Neural cell (in vitro differentiated cells): ENCODE measurements around the gene FAM237B. TPM values are rescaled to one million over a fixed set of nuclear protein-coding genes. Genes with fewer than 3 reads are reported as not detected.

Experiments used
- H2AFZ ChIP-seq: fragments of 200-600, 300-800 bp; sonication (generic), shearing (Covaris generic); 2 replicates; pipeline ENCODE4 v1.6.0; 2014; ENCODE audit warnings: low read depth, mild to moderate bottlenecking, antibody characterized with exemption, low read length, moderate library complexity
- H3F3A ChIP-seq: fragments of 200-600 bp; shearing (Covaris generic); 2 replicates; pipeline ENCODE4 v1.6.1; 2016; ENCODE audit warnings: mild to moderate bottlenecking, moderate library complexity, mixed read lengths, antibody characterized with exemption, low read length; ENCODE audit not compliant: insufficient read depth, poor library complexity, severe bottlenecking
- H3K27ac ChIP-seq: fragments of 200-600, 300-800 bp; sonication (generic), shearing (Covaris generic); 2 replicates; pipeline ENCODE4 v1.5.1; 2014; ENCODE audit warnings: mild to moderate bottlenecking, low read length, moderate library complexity
- H3K27me3 ChIP-seq: fragments of 300-800, 200-600 bp; sonication (generic), shearing (Covaris generic); 2 replicates; pipeline ENCODE4 v1.6.0; 2014; ENCODE audit warnings: mild to moderate bottlenecking, low read depth, low read length, moderate library complexity; ENCODE audit not compliant: insufficient read depth
- H3K36me3 ChIP-seq: fragments of 300-800, 200-600 bp; sonication (generic), shearing (Covaris generic); 2 replicates; pipeline ENCODE4 v1.5.1; 2014; ENCODE audit warnings: mild to moderate bottlenecking, antibody characterized with exemption, low read length, moderate library complexity; ENCODE audit not compliant: insufficient read depth
- H3K4me2 ChIP-seq: fragments of 300-800, 200-600 bp; sonication (generic), shearing (Covaris generic); 2 replicates; pipeline ENCODE4 v1.6.0; 2014; ENCODE audit warnings: mild to moderate bottlenecking, low read length
- H3K4me3 ChIP-seq: fragments of 300-800, 200-600 bp; sonication (generic), shearing (Covaris generic); 2 replicates; pipeline ENCODE4 v1.5.1; 2014; ENCODE audit warnings: mild to moderate bottlenecking, low read length, moderate library complexity
- H3K79me2 ChIP-seq: fragments of 200-600 bp; shearing (Covaris generic); replicated peaks from 2 replicates; pipeline ENCODE4 v1.6.0; 2014; ENCODE audit warnings: mild to moderate bottlenecking, low read length, moderate library complexity; ENCODE audit not compliant: insufficient read depth
- H3K9ac ChIP-seq: fragments of 300-800, 200-600 bp; sonication (generic), shearing (Covaris generic); 2 replicates; pipeline ENCODE4 v1.6.1; 2016; ENCODE audit warnings: mild to moderate bottlenecking, low read length, mixed read lengths
- H3K9me2 ChIP-seq: fragments of 200-600 bp; shearing (Covaris generic); 2 replicates; pipeline ENCODE4 v1.6.1; 2016; ENCODE audit warnings: mild to moderate bottlenecking, low read length, mixed read lengths; ENCODE audit not compliant: insufficient read depth
- H3K9me3 ChIP-seq: fragments of 200-600, 300-800 bp; sonication (generic), shearing (Covaris generic); 2 replicates; pipeline ENCODE4 v1.6.1; 2016; ENCODE audit warnings: mild to moderate bottlenecking, mixed run types, low read length, moderate library complexity, mixed read lengths
- H4K20me1 ChIP-seq: fragments of 200-600 bp; shearing (Covaris generic); 2 replicates; pipeline ENCODE4 v1.6.1; 2016; ENCODE audit warnings: mild to moderate bottlenecking, mixed run types; ENCODE audit not compliant: insufficient read depth
- CTCF ChIP-seq: fragments of 450-650 bp; IDR thresholded peaks from 2 replicates; pipeline ENCODE4 v1.5.1; 2014; ENCODE audit warnings: antibody characterized with exemption, mild to moderate bottlenecking, moderate library complexity; ENCODE audit not compliant: poor library complexity, severe bottlenecking
- EP300 ChIP-seq: fragments of 450-650 bp; conservative IDR thresholded peaks from 2 replicates; pipeline ENCODE4 v1.6.1; 2014; ENCODE audit warnings: antibody characterized with exemption, mild to moderate bottlenecking, moderate library complexity; ENCODE audit not compliant: poor library complexity, severe bottlenecking
- EZH2 ChIP-seq: fragments of 200-600, 300-800 bp; shearing (Covaris generic), sonication (generic); IDR thresholded peaks from 2 replicates; pipeline ENCODE4 v1.6.1; 2014; ENCODE audit warnings: antibody characterized with exemption, low read length, borderline replicate concordance, mild to moderate bottlenecking; ENCODE audit not compliant: insufficient read depth, poor library complexity, severe bottlenecking
- MXI1 ChIP-seq: fragments of 450-650 bp; conservative IDR thresholded peaks from 2 replicates; pipeline ENCODE4 v1.6.1; 2014; ENCODE audit warnings: antibody characterized with exemption, mild to moderate bottlenecking; ENCODE audit not compliant: poor library complexity, severe bottlenecking
- POLR2AphosphoS5 ChIP-seq: IDR thresholded peaks from 2 replicates; pipeline ENCODE4 v1.6.1; 2012
- RAD21 ChIP-seq: fragments of 450-650 bp; conservative IDR thresholded peaks from 2 replicates; pipeline ENCODE4 v1.6.1; 2014; ENCODE audit warnings: antibody characterized with exemption, mild to moderate bottlenecking, moderate library complexity
- REST ChIP-seq: IDR thresholded peaks from 2 replicates; pipeline ENCODE4 v1.6.1; 2012; ENCODE audit warnings: borderline replicate concordance
- SMC3 ChIP-seq: fragments of 450-650 bp; conservative IDR thresholded peaks from 2 replicates; pipeline ENCODE4 v1.6.1; 2014; ENCODE audit warnings: antibody characterized with exemption, mild to moderate bottlenecking, moderate library complexity; ENCODE audit not compliant: poor library complexity
- TAF1 ChIP-seq: IDR thresholded peaks from 2 replicates; pipeline ENCODE4 v1.6.1; 2012; ENCODE audit warnings: low read depth
- polyA plus RNA-seq: library from polyadenylated mRNA; depleted of rRNA; stranded (reverse); fragments of >200 nt; gene quantifications from 2 replicates; pipeline ENCODE4 v1.2.3, GENCODE V29; 2014

The FAM237B gene
- polyA plus RNA-seq, 1 donor from 2014 or later = not detected

GRCh38 chr7:90298145-90299038 is 22.7 kb downstream of the FAM237B start:
- Histone ChIP-seq H3K27me3 (no peaks in the 10 kb centered on the region), H3K36me3 (no peaks in the 10 kb centered on the region), H3K4me3 (no peak overlapping the region), H4K20me1 (no peaks in the 10 kb centered on the region), H3K27ac (no peak overlapping the region), H3K9ac (no peak overlapping the region), H3K9me3 (no peaks in the 10 kb centered on the region), H3K4me2 (no peak overlapping the region), H3K79me2 (no peaks in the 10 kb centered on the region), H3F3A (no peaks in the 10 kb centered on the region), H2AFZ (no peak overlapping the region), H3K9me2 (no peaks in the 10 kb centered on the region)
- TF ChIP-seq TAF1 (no peak), RAD21 (peak; percentile 27), SMC3 (no peak), REST (no peak), CTCF (peak; percentile 49), POLR2AphosphoS5 (no peak), MXI1 (no peak), EP300 (no peak), EZH2 (no peak)

- no peak overlapping the region for H3K4me3 ChIP-seq
- TF ChIP-seq RAD21 (no peak), REST (no peak), CTCF (no peak), POLR2AphosphoS5 (no peak), EZH2 (no peak), MXI1 (no peak), TAF1 (no peak), EP300 (no peak), SMC3 (no peak)
- H3K79me2 ChIP-seq = no peaks in the 10 kb centered on the region
- H3F3A ChIP-seq = no peaks in the 10 kb centered on the region
- H3K9ac ChIP-seq = no peak overlapping the region
- no peaks in the 10 kb centered on the region for H3K9me3 ChIP-seq
- H3K36me3 ChIP-seq = no peaks in the 10 kb centered on the region
- H3K9me2 ChIP-seq = no peaks in the 10 kb centered on the region
- H3K4me2 ChIP-seq = no peak overlapping the region
- no peaks in the 10 kb centered on the region for H3K27me3 ChIP-seq
- H2AFZ ChIP-seq = no peak overlapping the region
- H4K20me1 ChIP-seq = no peaks in the 10 kb centered on the region
- no peak overlapping the region for H3K27ac ChIP-seq
Observed at GRCh38 chr7:90290244-90291113, 30.6 kb downstream of the FAM237B start.
